Upper lobe of right lung (tissue), 1 donor: ENCODE measurements around the gene LPP. TPM values are rescaled to one million over a fixed set of nuclear protein-coding genes. Genes with fewer than 3 reads are reported as not detected.

ENCODE experiments used
- ATAC-seq: fragments of 200-7000 bp; cut with Tn5 transposase; one replicate; pipeline ENCODE4 v1.9.1; 2020; ENCODE audit warnings: mild to moderate bottlenecking, moderate library complexity
- DNase-seq: peaks from one replicate; pipeline ENCODE4 v3.0.0-alpha.2; 2020
- H3K27ac ChIP-seq: fragments of 200-600 bp; one replicate; pipeline ENCODE4 v1.8.0; 2022
- H3K27me3 ChIP-seq: fragments of 200-600 bp; one replicate; pipeline ENCODE4 v1.8.0; 2022; ENCODE audit warnings: mild to moderate bottlenecking
- H3K36me3 ChIP-seq: fragments of 200-600 bp; one replicate; pipeline ENCODE4 v1.8.0; 2022
- H3K4me1 ChIP-seq: fragments of 200-600 bp; one replicate; pipeline ENCODE4 v1.8.0; 2022
- H3K4me3 ChIP-seq: fragments of 200-600 bp; one replicate; pipeline ENCODE4 v1.8.0; 2022; ENCODE audit warnings: mild to moderate bottlenecking
- H3K9me3 ChIP-seq: fragments of 200-600 bp; one replicate; pipeline ENCODE4 v1.8.0; 2022
- intact Hi-C: fragments of 100-400 bp; cut with DNase I; formaldehyde crosslinking; loops from one replicate; pipeline ENCODE4 v1.11.0; 2022
- total RNA-seq: library from RNA; stranded (reverse); fragmentation: NEBNext Ultra II Directional; extraction: Animal tissue kit (Norgen Biotek cat#: 25700); gene quantifications from one replicate; pipeline ENCODE4 v1.2.1, GENCODE V29; 2021
- TF ChIP-seq, protein P1 (sequence below): fragments of 200-600 bp; IDR thresholded peaks from one replicate; pipeline ENCODE4 v1.8.0; 2022; ENCODE audit warnings: antibody characterized with exemption
- donor health status: DM: no; HTN: yes; CAD: no; lungs with severe emphysema.

Gene LPP
- total RNA-seq, 1 donor from 2014 or later, result 191 TPM

DNA sequence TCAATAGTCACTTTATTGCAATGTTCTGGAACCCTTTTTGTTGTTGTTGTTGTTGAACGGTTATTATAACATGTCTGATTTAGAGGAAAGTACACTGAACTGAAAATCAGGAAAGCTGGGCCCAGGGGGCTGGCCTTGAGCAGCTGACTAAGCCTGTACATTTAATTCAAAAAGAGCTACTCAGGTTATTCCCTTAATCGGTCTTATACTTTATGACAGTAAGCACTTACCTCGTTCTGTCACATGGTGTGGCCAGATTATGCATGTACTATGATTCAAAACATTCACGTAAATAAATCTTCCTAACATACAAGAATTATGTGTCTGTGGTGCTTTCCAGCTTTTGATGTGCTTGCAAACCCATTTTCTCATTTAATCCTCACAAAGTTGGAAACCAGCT lies 635.3 kb downstream of the LPP start:
- H3K9me3 ChIP-seq, result no peaks in the 10 kb centered on the region
- ATAC-seq, result no peak
- TF ChIP-seq, protein P1, sequence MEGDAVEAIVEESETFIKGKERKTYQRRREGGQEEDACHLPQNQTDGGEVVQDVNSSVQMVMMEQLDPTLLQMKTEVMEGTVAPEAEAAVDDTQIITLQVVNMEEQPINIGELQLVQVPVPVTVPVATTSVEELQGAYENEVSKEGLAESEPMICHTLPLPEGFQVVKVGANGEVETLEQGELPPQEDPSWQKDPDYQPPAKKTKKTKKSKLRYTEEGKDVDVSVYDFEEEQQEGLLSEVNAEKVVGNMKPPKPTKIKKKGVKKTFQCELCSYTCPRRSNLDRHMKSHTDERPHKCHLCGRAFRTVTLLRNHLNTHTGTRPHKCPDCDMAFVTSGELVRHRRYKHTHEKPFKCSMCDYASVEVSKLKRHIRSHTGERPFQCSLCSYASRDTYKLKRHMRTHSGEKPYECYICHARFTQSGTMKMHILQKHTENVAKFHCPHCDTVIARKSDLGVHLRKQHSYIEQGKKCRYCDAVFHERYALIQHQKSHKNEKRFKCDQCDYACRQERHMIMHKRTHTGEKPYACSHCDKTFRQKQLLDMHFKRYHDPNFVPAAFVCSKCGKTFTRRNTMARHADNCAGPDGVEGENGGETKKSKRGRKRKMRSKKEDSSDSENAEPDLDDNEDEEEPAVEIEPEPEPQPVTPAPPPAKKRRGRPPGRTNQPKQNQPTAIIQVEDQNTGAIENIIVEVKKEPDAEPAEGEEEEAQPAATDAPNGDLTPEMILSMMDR, result no peak

DNA sequence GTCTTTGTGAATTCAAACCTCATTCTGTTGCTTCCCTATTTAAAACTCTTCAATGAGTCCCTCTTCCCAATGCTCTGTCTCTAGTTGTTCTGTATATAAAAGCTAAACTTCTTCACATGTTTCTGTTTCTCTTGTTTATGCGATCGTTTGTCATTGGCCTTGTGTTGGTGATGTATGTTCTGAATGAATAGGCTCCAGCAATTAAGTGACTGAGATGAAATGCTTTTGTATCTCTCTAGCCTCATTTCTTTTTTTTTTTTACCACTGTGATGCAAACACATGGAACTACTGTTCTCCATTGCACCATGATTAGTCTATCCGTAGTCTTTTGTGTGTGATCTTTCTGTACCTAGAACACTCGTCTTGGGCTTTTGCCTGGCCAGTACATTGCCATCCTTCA lies 637.4 kb downstream of the LPP start:
- DNase-seq, result no peak
- Histone ChIP-seq H3K27ac (no peak overlapping the region), H3K9me3 (no peaks in the 10 kb centered on the region), H3K4me1 (peaks cover 14% of the 10 kb centered on the region), H3K4me3 (no peak overlapping the region), H3K36me3 (no peaks in the 10 kb centered on the region), H3K27me3 (no peaks in the 10 kb centered on the region)
- ATAC-seq, result no peak
- TF ChIP-seq, protein P1, result no peak
- intact Hi-C loops, result no loop called here

More for the DNA sequence above, 635.3 kb downstream of the LPP start:
- intact Hi-C loops, result no loop called here
- DNase-seq, result no peak
- H3K27me3 ChIP-seq, result no peaks in the 10 kb centered on the region
- H3K36me3 ChIP-seq, result no peaks in the 10 kb centered on the region
- no peak overlapping the region for H3K4me3 ChIP-seq
- H3K27ac ChIP-seq, result no peak overlapping the region
- H3K4me1 ChIP-seq, result peaks cover 14% of the 10 kb centered on the region

DNA sequence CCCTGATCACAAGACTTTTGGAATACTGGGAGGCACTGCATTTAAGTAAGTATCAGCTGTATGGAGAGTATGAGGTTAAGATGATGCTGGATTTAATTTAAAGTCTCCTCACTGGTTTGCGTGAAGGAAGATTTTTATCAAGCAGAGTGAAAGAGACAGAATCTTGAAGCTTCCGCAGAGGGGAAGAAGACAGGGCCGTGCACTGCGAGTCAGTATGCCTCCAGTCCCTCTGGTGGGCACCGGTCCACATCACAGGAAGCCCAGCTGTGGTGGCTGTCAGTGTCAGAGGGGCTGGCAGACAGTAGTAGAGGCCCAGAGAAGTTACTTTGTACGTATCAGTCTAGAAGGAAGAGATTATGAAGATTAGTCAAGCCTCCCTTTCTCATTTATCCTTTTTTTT lies 638.8 kb downstream of the LPP start:
- H3K4me1 ChIP-seq, result peaks cover 17% of the 10 kb centered on the region
- no peak overlapping the region for H3K4me3 ChIP-seq
- no peaks in the 10 kb centered on the region for H3K36me3 ChIP-seq
- TF ChIP-seq, protein P1, result peak; percentile 35
- ATAC-seq (peak; percentile 58), DNase-seq (peak; percentile 66)
- H3K27ac ChIP-seq, result peak overlapping the region; percentile 14
- H3K27me3 ChIP-seq, result no peaks in the 10 kb centered on the region
- intact Hi-C loops, result no loop called here
- no peaks in the 10 kb centered on the region for H3K9me3 ChIP-seq

DNA sequence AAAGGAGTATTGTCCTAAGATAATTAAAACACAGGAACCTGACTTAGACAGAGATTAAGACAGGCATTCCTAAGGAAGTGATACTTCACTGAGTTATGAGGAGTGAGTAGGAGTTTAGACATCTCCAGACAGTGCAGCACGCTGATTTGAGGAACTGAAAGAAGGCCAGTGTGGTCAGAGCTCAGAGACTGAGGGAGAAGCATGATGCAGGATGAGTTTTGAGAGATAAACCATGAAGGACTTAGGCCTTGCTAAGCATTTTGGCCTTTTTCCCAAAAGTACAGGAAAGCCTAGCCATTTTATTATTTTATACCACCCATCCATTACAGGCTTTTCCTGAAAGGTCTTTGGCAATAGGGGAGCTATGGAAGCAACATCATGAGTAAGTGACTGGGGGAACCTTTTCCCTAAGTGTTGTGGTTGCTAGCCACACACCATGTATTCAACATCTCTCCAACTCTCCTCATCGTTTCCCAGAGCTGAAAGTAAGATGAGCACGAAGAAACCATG lies 642.2 kb downstream of the LPP start:
- Histone ChIP-seq H3K9me3 (no peaks in the 10 kb centered on the region), H3K36me3 (no peaks in the 10 kb centered on the region), H3K4me1 (peaks cover 13% of the 10 kb centered on the region), H3K27me3 (no peaks in the 10 kb centered on the region), H3K27ac (no peak overlapping the region), H3K4me3 (no peak overlapping the region)
- ATAC-seq (peak; percentile 93), DNase-seq (no peak)
- intact Hi-C loops, result no loop called here
- TF ChIP-seq, protein P1, result no peak

DNA sequence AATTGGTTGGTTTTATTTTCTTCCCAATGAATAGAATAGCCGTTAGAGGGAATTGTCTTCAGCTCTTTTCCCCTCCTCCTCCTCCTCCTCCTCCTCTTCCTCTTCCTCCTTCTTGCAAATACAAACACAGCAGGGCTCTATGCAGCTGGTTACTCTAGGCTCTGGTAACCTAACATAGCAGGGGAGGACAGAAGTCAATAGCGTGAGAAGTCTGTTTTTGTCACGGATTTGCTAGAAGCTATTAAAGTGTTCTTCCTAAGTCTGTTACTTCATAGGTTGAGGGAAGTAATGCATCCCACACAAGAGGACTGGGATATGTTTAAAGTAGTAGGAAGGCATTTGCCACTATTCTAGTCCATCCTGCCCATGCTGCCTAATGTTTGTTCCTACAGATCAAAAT lies 643.1 kb downstream of the LPP start:
- Histone ChIP-seq H3K4me3 (no peak overlapping the region), H3K27me3 (no peaks in the 10 kb centered on the region), H3K36me3 (no peaks in the 10 kb centered on the region), H3K4me1 (peaks cover 13% of the 10 kb centered on the region), H3K27ac (no peak overlapping the region), H3K9me3 (no peaks in the 10 kb centered on the region)
- no peak for DNase-seq
- ATAC-seq, result peak; percentile 60
- intact Hi-C loops, result no loop called here
- TF ChIP-seq, protein P1, result no peak
